ENCODE results near the gene CACNA1C. TPM values are rescaled to one million over a fixed set of nuclear protein-coding genes. Genes with fewer than 3 reads are reported as not detected.

CACNA1C gene
- total RNA-seq, 8 experiments from 2014 or later = 0.97 to 36.4 (median 5.1) TPM

GRCh38 chr12:2192231-2192630 is 139.4 kb downstream of the CACNA1C start:
- H3K4me3 ChIP-seq = no peak overlapping the region
- H3K4me1 ChIP-seq (replicated peaks in 1 of 2) = peaks cover 0 to 8% of the 10 kb centered on the region in 2 donors
- peak in 1 of 8 experiments; percentile 37 for ATAC-seq (replicated peaks in 6 of 8)
- in situ Hi-C loops (cut with MboI; ENCODE audit: low pct_unique_long_range_greater_than_20kb in 2 of 9, low sequenced_read_pairs in 9 of 9, unreplicated experiment in 9 of 9) = no loop called here
- no peak overlapping the region for H3K27ac ChIP-seq
- WGBS, 10 experiments = 40 to 100% (median 70%) methylated on average over 1 to 8 of the region's 10 CpGs; no CpG with 5 or more reads in 2 of the 10 experiments

DNA sequence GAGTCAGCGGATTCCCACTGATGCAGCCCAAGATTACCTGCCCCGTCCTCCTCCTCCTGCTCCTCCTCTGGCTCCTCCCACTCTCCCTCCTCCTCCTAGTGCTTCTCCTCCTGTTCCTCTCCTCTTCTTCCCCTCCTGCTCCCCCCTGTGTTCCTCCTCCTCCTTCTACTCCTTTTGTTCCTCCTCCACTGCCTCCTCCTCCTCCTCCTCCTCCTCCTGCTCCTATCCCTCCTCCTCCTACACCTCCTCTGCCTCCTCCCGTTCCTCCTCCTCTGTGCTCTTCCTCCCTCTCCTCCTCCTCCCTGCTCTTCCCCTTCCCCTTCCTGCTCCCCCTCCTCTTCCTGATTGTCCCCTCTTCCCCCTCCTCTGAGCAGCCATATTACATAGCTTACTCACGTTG is 141.3 kb downstream of the CACNA1C start:
- Histone ChIP-seq H3K27ac (no peak overlapping the region), H3K4me3 (no peak overlapping the region), H3K4me1 (replicated peaks in 1 of 2) (peaks cover 11 to 19% of the 10 kb centered on the region in 2 donors)
- ATAC-seq (replicated peaks in 6 of 8) = no peak
- in situ Hi-C loops (cut with MboI; ENCODE audit: low pct_unique_long_range_greater_than_20kb in 2 of 9, low sequenced_read_pairs in 9 of 9, unreplicated experiment in 9 of 9) = no loop called here
- 60 to 100% (median 60%) methylated on average over 1 to 2 of the region's 4 CpGs; no CpG with 5 or more reads in 7 of the 10 experiments for WGBS, 10 experiments

DNA sequence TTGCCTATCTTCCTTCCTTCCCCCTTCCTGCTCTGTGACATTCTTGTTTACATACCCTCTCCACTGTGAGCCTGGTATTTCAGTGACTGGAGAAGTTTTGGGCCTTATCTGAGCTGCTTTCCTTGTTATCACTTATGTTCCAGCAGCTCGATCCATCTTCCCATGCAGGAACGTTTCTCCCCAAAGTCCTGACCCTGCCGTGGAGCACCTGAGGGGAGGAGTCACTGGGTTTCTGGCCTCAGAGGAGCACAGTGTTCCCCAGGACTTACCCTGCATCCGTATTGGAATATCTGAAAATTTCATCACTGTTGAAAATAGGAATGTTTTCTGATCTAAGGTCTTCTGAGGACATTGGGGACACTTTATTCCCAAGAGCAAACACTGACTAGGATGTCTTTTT is 141.8 kb downstream of the CACNA1C start:
- H3K27ac ChIP-seq = no peak overlapping the region
- ATAC-seq (replicated peaks in 6 of 8) = no peak
- peaks cover 11 to 19% of the 10 kb centered on the region in 2 donors for H3K4me1 ChIP-seq (replicated peaks in 1 of 2)
- in situ Hi-C loops (cut with MboI; ENCODE audit: low pct_unique_long_range_greater_than_20kb in 2 of 9, low sequenced_read_pairs in 9 of 9, unreplicated experiment in 9 of 9) = no loop called here
- no peak overlapping the region for H3K4me3 ChIP-seq
- 71 to 100% (median 84%) methylated on average over 1 to 3 of the region's 4 CpGs; no CpG with 5 or more reads in 2 of the 10 experiments for WGBS, 10 experiments

DNA sequence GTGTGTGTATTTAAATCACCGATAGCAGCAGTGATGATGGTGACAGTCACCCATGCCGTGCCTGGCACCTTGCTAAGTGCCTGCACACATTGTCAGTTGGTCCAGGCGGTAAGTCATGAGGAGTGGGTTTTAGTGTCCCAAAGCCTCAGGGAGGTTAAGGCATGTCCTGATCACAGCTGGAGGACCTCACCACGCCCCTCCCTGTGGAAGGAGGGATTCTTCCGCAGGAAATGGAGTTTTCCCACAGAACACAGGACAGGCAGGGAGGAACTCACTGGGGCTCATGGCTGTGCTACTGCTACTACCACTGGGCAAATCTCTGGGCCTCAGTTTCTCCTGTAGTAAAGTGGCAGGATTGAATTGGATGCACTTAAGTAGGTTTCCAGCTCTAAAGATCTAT is 142.3 kb downstream of the CACNA1C start:
- no peak for ATAC-seq (replicated peaks in 6 of 8)
- Histone ChIP-seq H3K4me1 (replicated peaks in 1 of 2) (peaks cover 11 to 19% of the 10 kb centered on the region in 2 donors), H3K4me3 (no peak overlapping the region), H3K27ac (no peak overlapping the region)
- in situ Hi-C loops (cut with MboI; ENCODE audit: low pct_unique_long_range_greater_than_20kb in 2 of 9, low sequenced_read_pairs in 9 of 9, unreplicated experiment in 9 of 9) = no loop called here
- 60 to 90% methylated on average over 2 to 3 of the region's 5 CpGs; no CpG with 5 or more reads in 8 of the 10 experiments for WGBS, 10 experiments

DNA sequence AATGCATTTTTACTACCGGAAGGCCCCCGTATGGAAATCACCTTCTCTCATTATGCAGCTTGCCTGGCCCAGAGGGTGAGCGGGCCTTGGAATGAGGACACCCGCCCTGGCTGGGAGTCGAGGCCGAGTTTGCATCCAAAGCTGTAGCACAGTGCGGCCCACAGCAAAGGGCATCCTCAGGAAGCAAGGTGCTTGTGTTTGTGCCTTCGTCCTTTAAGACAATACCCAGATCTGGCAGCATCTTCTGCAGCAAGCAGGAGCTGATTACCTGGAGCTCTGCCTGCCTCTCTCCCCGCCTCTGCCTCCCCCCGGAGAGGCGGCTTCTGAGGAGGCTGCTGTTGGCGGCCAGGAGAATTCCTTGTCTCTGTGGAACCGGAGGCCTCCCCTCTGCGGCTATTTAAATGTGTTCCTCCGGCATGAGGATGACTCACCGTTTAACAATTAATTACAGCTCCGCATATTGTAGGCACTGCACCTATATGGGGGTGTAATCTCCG is 145.3 kb downstream of the CACNA1C start:
- Histone ChIP-seq H3K4me3 (no peak overlapping the region), H3K4me1 (replicated peaks in 1 of 2) (peaks cover 11 to 19% of the 10 kb centered on the region in 2 donors), H3K27ac (peak overlapping the region; percentile 11 to 65)
- WGBS, 10 experiments = 0 to 42% (median 26%) methylated on average over 2 to 11 of the region's 18 CpGs; no CpG with 5 or more reads in 2 of the 10 experiments
- ATAC-seq (replicated peaks in 6 of 8) = peak; percentile 88 to 99 (median 98)
- in situ Hi-C loops (cut with MboI; ENCODE audit: low pct_unique_long_range_greater_than_20kb in 2 of 9, low sequenced_read_pairs in 9 of 9, unreplicated experiment in 9 of 9) = no loop called here

GRCh38 chr12:2198542-2198941 is 145.8 kb downstream of the CACNA1C start:
- in situ Hi-C loops (cut with MboI; ENCODE audit: low pct_unique_long_range_greater_than_20kb in 2 of 9, low sequenced_read_pairs in 9 of 9, unreplicated experiment in 9 of 9) = no loop called here

DNA sequence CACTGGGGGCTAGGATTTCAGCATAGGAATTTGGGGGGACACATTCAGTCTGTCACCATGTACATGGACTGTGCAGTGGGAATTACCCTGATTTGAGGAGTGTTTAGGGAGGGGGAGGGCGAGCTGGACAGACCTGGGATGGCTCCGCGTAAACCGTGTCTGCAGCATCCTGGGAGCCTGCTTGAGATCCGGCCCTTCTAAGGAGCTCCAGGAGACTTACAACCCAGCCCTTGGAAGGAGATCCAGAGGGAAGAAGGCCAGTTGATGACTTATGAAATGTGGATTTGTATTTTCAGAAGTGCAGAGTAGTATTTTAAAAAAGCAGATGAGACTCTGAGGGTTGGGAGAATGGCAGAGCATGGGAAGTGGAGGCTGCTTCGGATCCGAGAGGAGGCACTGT is 153.2 kb downstream of the CACNA1C start:
- ATAC-seq (replicated peaks in 6 of 8) = no peak
- Histone ChIP-seq H3K4me1 (replicated peaks in 1 of 2) (no peaks in the 10 kb centered on the region), H3K4me3 (no peak overlapping the region), H3K27ac (no peak overlapping the region)
- WGBS, 10 experiments = 67 to 100% (median 96%) methylated on average over 1 to 6 of the region's 7 CpGs; no CpG with 5 or more reads in 4 of the 10 experiments
- in situ Hi-C loops (cut with MboI; ENCODE audit: low pct_unique_long_range_greater_than_20kb in 2 of 9, low sequenced_read_pairs in 9 of 9, unreplicated experiment in 9 of 9) = no loop called here

More at GRCh38 chr12:2198542-2198941, 145.8 kb downstream of the CACNA1C start:
- 20 to 92% (median 59%) methylated on average over 1 to 5 of the region's 5 CpGs; no CpG with 5 or more reads in 2 of the 10 experiments for WGBS, 10 experiments
- peaks cover 11 to 19% of the 10 kb centered on the region in 2 donors for H3K4me1 ChIP-seq (replicated peaks in 1 of 2)
- H3K4me3 ChIP-seq = no peak overlapping the region
- ATAC-seq (replicated peaks in 6 of 8) = peak in 5 of 8 experiments; percentile 7 to 26 (median 16)
- peak overlapping the region in 1 of 2 donors; percentile 11 for H3K27ac ChIP-seq

DNA sequence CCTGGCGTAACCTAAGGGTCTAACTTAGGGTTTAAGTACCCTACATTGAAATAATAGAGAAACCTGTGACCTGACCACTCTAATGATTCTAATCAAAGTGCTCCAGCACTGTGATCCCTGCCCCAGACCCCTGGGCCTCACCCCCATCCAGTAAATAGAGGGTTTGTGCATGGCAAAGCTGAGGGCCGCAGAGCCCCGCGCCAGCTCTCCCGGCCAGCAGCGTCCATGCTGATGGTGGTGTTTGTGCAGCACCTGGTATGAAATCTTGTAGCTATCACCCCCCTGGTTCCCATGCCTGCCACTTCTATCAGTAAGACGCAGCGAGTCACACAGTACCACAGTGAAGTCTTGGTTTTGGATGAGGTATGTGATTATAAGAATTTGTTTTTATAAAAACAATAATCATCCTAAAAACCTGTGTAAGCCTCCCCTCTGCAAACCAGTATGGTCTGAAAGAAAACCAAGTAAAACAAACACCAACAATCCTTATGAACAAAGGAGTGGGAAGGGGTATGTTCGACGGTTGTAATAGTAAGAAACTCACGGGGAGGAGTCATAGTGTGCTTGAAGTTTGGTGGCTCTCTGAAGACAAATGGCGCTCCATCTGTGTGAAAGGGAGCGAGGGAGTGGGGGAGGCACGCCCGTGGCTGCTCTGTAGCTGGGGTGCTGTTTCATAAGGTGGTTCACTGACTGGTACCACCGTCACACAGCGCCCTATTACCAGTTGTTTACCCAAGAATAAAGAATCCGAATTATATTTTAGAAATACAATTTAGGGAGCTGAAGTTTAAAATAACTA is 156.2 kb downstream of the CACNA1C start:
- no peak overlapping the region for H3K4me3 ChIP-seq
- peaks cover 11 to 13% of the 10 kb centered on the region in 2 donors for H3K4me1 ChIP-seq (replicated peaks in 1 of 2)
- 74 to 100% (median 86%) methylated on average over 1 to 13 of the region's 18 CpGs; no CpG with 5 or more reads in 1 of the 10 experiments for WGBS, 10 experiments
- no peak for ATAC-seq (replicated peaks in 6 of 8)
- in situ Hi-C loops (cut with MboI; ENCODE audit: low pct_unique_long_range_greater_than_20kb in 2 of 9, low sequenced_read_pairs in 9 of 9, unreplicated experiment in 9 of 9) = no loop called here
- no peak overlapping the region for H3K27ac ChIP-seq

DNA sequence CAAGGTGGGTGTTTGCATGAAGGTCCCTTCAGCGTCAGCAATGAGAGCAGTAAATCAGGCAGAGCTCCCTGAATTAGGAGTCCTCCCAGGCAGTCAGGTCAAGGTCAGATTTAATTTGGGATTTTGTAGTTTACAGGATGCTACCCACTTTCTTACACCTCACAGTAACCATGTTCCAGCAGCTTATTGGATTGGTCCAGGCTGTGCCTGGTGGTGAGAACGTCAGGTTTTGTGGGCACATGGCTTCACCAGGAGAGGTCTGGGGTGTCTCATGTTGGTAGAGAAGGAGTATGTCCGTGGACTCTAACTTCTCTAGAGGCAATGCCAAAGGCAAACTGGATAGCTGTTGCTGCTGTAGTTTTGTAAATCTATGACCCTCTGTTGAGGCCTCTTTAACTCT is 158.3 kb downstream of the CACNA1C start:
- WGBS, 10 experiments = 70 to 100% (median 100%) methylated on average over 1 to 3 of the region's 3 CpGs; no CpG with 5 or more reads in 2 of the 10 experiments
- Histone ChIP-seq H3K27ac (no peak overlapping the region), H3K4me1 (replicated peaks in 1 of 2) (peaks cover 15 to 19% of the 10 kb centered on the region in 2 donors), H3K4me3 (no peak overlapping the region)
- ATAC-seq (replicated peaks in 6 of 8) = no peak
- in situ Hi-C loops (cut with MboI; ENCODE audit: low pct_unique_long_range_greater_than_20kb in 2 of 9, low sequenced_read_pairs in 9 of 9, unreplicated experiment in 9 of 9) = no loop called here

GRCh38 chr12:2212537-2212936 is 159.8 kb downstream of the CACNA1C start:
- H3K27ac ChIP-seq = no peak overlapping the region
- no peak overlapping the region for H3K4me3 ChIP-seq
- in situ Hi-C loops (cut with MboI; ENCODE audit: low pct_unique_long_range_greater_than_20kb in 2 of 9, low sequenced_read_pairs in 9 of 9, unreplicated experiment in 9 of 9) = no loop called here
- WGBS, 10 experiments = 83 to 100% (median 100%) methylated on average over 1 of the region's 1 CpG; no CpG with 5 or more reads in 4 of the 10 experiments
- H3K4me1 ChIP-seq (replicated peaks in 1 of 2) = peaks cover 15 to 19% of the 10 kb centered on the region in 2 donors
- no peak for ATAC-seq (replicated peaks in 6 of 8)

GRCh38 chr12:2212971-2213869 is 160.4 kb downstream of the CACNA1C start:
- in situ Hi-C loops (cut with MboI; ENCODE audit: low pct_unique_long_range_greater_than_20kb in 2 of 9, low sequenced_read_pairs in 9 of 9, unreplicated experiment in 9 of 9) = no loop called here
- Histone ChIP-seq H3K4me3 (peak overlapping the region in 1 of 5 donors; percentile 3), H3K4me1 (replicated peaks in 1 of 2) (peaks cover 15 to 19% of the 10 kb centered on the region in 2 donors), H3K27ac (peak overlapping the region; percentile 44 to 69)
- WGBS, 10 experiments = 3 to 80% (median 41%) methylated on average over 1 to 14 of the region's 21 CpGs; no CpG with 5 or more reads in 2 of the 10 experiments
- ATAC-seq (replicated peaks in 6 of 8) = peak in 7 of 8 experiments; percentile 31 to 99 (median 99)

- ATAC-seq (replicated peaks in 6 of 8) = no peak
- no peak overlapping the region for H3K4me3 ChIP-seq
- WGBS, 10 experiments = 36 to 84% (median 69%) methylated on average over 2 to 6 of the region's 8 CpGs; no CpG with 5 or more reads in 4 of the 10 experiments
- H3K4me1 ChIP-seq (replicated peaks in 1 of 2) = peaks cover 15 to 19% of the 10 kb centered on the region in 2 donors
- in situ Hi-C loops (cut with MboI; ENCODE audit: low pct_unique_long_range_greater_than_20kb in 2 of 9, low sequenced_read_pairs in 9 of 9, unreplicated experiment in 9 of 9) = no loop called here
- no peak overlapping the region for H3K27ac ChIP-seq
Observed at GRCh38 chr12:2214411-2214810, 161.6 kb downstream of the CACNA1C start.
